Anterior cingulate cortex (tissue), 58 donors: ENCODE measurements around the gene SOX12.
"Not testable (repeated sequence)": the region's sequence is repeated elsewhere in the genome, so short reads cannot be mapped to it uniquely, and the experiment has no call there.

ENCODE experiments used
- DNase-seq, 58 donors: peaks; one replicate each; lab custom pipeline; 2025; lab: John Stamatoyannopoulos, UW

The SOX12 gene

GRCh38 chr20:356154-356553, 30.8 kb downstream of the SOX12 start:
- DNase-seq, result not testable (repeated sequence)

GRCh38 chr20:356745-357144, 31.4 kb downstream of the SOX12 start:
- DNase-seq, result no peak

GRCh38 chr20:358891-359555, 33.7 kb downstream of the SOX12 start:
- peak in 1 of 58 donors; percentile 40 for DNase-seq

DNA sequence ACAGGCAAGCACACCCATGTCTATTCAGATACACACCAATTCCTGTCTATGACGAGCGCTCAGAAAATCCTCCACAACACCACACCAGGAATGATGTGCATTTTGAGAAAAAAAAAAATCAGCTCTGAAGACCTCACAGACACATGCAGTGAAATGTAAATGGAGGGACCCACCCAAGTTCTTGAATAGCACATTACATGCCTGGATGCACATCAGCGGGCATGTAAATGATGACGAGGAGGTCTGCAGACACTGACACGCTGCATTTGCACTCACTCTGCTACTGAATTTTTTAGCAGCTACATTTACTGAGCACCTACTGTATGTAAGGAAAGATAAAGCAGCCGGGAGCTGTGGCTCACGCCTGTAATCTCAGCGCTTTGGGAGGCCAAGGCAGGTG, 36.2 kb downstream of the SOX12 start:
- DNase-seq, result no peak

DNA sequence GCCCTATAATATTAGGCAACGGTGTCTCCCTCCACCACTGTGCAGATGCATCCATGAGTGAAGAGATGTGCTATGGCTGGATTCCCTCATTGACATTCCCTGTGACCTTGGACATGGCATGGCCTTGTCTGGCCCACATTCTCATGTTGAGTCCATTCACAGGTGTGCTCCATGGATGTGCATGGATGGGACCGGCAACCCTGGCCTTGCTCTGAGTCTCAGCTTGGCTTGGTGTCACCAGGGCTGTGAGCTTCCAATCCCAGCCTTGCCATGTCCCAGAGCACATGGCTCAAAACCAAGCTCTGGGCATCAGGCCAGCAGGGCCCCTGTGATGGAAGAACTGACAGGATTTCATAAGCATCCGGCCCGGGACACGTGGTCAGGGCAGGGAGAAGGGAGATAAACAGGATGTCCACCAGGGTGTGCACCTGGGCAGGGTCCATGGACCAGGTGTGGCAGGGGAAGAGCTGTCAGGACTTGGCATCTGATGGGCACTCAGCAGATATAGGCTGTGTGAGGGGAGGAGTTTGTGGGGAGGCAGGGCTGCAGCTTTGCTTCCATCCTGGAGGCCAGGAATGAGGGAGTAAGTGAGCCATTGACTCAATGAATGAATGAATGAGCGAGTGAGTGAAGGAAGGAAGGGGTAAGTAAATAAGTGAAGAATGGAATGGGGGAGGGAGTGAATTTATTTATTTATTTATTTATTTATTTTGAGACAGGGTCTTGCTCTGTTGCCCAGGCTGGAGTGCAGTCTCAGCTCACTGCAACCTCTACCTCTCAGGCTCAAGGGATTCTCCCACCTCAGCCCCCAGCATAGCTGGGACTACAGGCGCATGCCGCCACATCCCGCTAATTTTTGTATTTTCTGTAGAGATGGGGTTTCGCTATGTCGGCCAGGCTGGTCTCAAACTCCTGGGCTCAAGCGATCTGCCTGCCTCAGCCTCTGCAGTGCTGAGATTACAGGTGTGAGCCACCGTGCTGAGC, 37.2 kb downstream of the SOX12 start:
- DNase-seq, result peak in 46 of 58 donors; percentile 11 to 78 (median 44)

GRCh38 chr20:363319-364078, 38.1 kb downstream of the SOX12 start:
- DNase-seq, result no peak

DNA sequence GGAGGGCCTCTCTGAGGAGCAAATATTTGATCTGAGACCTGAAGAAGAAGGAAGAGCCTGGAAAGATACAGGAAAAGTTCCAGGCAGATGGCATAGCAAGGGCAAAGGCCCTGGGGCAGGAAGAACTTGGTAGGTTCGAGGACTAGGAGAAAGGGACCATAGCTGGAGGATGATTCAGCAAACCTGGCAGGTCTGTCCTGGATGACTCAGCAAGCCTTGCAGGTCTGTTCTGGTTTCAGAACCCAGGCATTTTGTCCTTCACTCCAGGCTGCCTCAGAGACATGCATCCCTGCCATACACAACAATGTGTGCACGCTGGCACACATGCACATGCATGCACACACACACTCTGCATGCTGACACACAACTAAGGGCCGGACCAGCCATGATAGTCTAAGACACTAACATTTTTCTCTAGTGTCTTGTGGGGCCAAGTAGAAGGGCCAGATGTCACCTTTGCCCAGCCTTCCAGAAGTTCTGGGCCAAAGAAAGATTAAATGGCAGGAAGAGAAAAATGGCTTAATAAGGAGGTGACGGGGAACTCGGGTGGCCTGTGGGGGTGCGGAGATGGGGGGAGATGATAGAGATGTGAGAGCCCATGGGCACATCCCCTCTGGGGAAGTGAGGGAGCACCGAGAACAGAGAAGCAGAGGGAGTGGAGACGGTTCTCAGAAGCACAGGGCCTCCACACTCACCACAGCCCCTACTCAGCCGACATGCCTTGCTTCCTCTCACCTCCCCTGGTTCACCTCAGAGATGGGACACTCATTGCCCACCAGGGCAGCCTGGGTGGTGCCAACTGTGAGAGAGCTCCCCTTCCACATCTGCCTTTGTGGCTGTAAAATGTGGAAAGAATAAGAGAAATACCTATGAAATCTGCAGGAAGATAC, 39.8 kb downstream of the SOX12 start:
- no peak for DNase-seq

GRCh38 chr20:366041-366718, 40.8 kb downstream of the SOX12 start:
- DNase-seq, result no peak

DNA sequence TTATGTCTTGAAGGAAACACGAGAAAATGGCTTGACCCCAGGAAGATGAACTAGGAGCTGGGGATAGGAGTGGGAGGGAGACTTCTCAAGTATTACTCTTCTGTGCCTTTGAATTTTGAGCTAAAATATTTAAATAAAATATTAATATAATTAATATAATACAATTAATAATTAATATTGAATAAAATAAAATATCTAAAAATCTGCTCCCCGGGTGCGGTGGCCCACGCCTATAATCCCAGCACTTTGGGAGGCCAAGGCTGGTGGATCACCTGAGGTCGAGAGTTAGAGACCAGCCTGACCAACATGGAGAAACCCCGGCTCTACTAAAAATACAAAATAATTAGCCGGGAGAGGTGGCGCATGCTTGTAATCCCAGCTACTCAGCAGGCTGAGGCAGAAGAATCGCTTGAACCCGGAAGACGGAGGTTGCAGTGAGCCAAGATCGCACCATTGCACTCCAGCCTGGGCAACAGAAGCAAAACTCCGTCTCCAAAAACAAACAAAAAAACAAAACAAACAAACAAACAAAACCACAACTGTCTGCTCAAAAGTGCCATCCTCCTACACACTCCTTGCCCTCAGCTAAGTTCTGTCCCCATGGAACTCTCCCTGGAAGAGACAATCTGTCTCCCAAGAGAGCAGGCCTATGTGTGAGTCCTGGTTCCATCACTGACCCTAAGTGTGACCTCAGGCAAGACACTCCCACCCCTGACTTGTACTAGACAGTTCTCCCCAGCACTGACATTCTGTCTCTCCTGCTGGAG, 41.5 kb downstream of the SOX12 start:
- no peak for DNase-seq

DNA sequence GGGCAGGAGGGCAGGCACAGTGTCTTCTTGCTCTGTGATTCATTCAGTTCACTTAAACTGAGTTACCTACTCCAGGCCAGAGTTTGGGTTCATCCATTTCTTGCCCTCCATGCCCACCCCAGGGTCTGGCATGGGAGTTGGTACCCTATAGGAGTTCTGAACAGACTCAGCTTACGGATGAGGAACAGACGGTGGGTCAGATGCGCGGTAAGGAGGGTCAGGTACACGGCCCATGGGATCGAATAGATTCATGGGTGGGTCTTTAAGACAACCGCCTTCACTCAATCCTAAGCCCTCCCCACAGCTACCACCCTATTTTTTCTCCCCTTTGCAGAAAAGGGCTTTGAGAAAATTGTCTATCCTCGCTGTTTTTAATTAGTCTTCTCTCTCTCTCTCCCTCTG, 42.1 kb downstream of the SOX12 start:
- no peak for DNase-seq

- DNase-seq, result no peak
Observed at GRCh38 chr20:368915-369314, 43.6 kb downstream of the SOX12 start.

- DNase-seq, result no peak
Observed at GRCh38 chr20:370151-370600, 44.8 kb downstream of the SOX12 start.

DNA sequence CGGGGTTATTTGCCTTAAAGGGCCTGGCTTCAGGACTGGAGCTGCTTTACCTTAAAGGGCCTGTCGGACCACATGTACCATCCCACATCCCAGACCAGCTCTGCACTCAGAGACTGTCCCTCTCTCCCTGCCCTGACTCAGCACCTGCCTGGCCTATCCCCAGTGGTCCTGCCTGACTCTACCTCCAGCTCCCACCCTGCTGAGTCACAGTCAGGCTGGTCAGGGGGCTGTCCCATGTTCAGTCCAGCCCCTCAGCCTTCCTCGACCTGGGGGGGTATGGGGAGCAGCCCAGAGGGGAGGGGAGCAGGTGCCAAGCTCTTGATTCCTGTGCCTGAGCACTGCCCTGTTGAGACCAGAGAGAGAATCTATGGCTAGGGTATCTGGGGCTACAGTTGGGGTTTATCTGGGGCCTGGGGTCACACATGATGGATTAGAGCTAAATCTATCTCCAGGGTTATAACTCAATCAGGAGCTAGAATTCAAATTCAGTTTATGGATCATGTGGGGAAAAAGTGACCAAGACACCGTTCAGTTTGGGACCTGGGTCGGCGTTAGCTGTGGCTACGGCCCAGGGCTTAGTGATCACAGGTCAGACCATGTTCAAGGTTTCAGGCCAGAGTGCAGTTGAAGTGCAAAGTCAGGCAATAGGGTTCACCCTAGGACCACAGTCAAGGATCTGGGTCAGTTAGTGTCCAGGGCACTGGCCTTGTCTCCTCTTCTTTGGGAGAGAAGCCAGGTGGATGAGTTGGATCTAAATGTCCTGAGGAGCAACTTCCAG, 45.8 kb downstream of the SOX12 start:
- DNase-seq, result no peak

DNA sequence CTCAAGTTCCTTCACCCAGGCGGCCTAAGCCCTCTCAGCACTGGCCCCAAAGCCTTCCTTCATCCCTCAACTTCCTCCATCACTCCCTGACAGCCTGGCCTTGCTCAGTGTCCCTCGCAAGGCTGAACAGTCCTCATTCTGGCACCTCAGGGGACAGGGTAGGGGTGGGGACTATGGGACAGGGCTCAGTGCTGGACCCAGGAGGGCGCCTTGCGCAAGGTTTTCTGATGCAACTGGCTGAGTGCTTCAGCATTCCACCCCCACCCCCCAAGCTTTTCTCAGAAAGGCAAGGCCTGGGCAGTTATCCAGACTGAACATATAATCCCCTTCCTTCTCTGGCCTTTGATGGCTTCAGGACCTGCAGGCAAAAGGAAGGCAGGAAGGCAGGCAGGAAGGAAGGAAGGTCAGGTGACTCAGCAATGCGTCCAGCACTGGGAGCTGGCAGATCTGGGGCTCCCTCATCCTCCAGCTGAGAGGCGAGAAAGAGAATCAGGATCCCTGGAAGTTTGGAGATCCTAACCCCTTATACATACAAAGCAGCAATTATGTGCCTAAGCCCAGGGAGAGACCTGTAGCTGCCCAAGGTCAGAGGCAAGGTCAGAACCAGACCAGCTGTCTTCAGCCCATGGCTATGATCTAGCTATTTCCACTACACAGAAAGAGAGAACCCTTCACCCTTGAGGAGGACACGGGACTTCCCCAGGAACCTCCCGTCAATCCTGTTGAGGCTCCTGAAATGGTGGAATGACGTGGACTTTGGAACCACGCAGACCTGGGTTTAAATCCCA, 46.6 kb downstream of the SOX12 start:
- peak in 2 of 58 donors; percentile 18 to 48 for DNase-seq

DNA sequence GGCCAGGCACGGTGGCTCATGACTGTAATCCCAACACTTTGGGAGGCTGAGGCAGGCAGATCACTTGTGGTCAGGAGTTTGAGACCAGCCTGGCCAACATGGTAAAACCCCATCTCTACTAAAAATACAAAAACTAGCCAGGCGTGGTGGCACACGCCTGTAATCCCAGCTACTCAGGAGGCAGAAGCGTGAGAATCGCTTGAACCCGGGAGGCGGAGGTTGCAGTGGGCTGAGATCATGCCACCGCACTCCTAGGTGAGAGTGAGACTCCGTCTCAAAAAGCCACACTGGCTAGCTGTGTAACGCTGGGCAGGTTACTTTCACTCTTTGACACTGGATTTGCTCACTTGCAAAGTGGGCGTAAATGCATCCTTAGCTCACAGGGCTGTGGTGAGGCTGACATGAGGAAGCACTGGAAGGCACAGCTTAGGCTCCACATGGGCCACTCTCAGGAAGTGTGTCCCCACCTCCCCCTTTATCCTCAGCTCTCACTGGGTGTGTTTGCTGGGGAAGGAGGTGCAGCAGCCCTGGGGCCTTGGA, 47.3 kb downstream of the SOX12 start:
- DNase-seq, result not testable (repeated sequence)

DNA sequence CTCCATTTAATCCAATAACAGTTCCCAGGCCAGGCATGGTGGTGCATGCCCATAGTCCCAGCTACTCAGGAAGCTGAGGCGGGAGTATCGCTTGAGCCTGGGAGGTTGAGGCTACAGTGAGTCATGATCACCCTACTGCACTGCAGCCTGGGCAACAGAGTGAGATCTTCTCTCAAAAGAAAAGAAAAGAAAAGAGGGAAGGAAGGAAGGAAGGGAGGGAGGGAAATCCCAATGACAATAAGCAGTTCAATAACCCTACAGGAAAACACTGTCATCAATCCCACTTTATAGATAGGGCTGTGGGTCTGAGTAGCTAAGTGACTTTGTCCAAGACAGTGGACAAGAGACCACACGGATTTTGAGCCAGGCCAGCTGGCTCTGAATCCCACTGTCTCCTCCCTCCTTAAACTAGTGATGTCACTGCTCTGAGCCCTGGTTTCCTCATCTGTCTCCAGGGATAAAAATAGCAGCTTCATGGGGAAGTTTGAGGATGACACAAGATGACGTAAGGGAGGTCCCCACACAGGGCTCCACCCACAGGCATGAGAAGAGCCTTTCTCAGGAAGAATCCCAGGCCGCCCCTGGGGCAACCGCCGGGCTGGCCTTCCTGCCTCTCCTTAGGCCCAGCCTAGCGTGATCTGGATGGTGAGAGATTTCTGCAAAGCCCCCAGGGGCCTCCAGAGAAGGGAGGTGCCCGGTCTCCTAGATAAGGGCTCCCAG, 48.0 kb downstream of the SOX12 start:
- no peak for DNase-seq
